ENCODE measurements around the gene NDUFA3. TPM values are rescaled to one million over a fixed set of nuclear protein-coding genes. Genes with fewer than 3 reads are reported as not detected.

The NDUFA3 gene
- polyA plus RNA-seq, 1 donor from 2014 or later = 21.4 TPM

DNA sequence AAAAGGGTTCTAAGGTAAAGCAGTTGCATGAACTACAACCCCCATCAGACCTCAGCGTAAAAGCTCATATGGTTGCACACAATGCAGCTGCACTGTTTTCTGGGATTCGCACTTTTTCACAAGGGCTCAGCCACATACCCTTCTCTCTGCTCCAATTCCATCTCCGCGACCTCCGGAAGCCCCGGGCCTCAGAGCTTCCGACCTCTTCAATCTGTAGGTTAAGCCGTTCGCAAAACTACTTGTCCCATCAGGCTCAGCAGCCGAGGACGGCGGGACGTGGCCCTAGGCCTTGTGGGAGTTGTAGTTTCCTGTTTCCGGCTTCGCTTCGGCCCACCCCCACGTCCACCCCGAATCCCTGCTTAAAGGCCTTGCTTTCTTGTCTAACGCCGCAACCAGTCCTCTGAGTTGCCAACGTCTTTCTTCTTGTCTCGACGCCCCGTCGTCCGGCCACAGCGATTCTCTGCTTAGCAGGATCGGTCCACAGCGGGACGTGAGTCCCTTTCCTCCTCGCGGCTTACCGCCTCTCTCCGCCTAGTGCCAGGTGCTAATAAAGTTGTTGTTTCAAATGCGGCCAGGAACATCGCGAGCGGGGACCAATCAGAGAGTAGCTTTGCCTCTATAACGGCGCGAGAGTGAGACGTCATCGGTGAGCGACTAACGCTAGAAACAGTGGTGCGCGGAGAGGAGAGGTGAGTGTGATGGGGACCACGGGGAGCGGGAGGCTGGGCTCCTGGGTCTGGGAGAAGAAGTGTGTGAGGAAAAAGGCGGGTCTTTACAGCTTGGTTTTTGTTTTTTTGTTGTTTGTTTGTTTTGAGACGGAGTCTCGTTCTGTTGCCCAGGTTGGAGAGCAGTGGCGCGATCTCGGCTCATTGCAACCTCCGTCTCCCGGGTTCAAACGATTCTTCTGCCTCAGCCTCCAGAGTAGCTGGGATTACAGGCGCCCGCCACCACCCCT, 12.7 kb downstream of the NDUFA3 start, which contains the start of the genes PRPF31 and TFPT:
Gene PRPF31 (plus strand): TSS at position 646 of the 955 bp plus-strand sequence. CDS start 2,525 bp downstream, outside the sequence.
Gene TFPT (minus strand): TSS at position 549 of the 955 bp plus-strand sequence. CDS start 388 bp downstream, at position 161.
- Histone ChIP-seq H3K4me2 (ENCODE audit: low read length) (peak within 1 kb of the TSS; percentile 99), H3K36me3 (ENCODE audit: insufficient read depth, low read length) (no peaks in the 10 kb centered on the region), H3K9ac (ENCODE audit: low read length) (peak within 1 kb of the TSS; percentile 91), H3K27ac (ENCODE audit: low read length) (peak within 1 kb of the TSS; percentile 93), H3K79me2 (replicated peaks; ENCODE audit: insufficient read depth, low read length) (peaks cover 16% of the 10 kb centered on the region), H3K9me3 (ENCODE audit: low read length) (no peaks in the 10 kb centered on the region), H3K27me3 (ENCODE audit: insufficient read depth, low read depth, low read length) (no peaks in the 10 kb centered on the region), H2AFZ (ENCODE audit: low read depth, low read length) (peak within 1 kb of the TSS; percentile 46), H4K20me1 (ENCODE audit: insufficient read depth) (no peaks in the 10 kb centered on the region), H3F3A (ENCODE audit: insufficient read depth, low read length, poor library complexity, severe bottlenecking) (no peaks in the 10 kb centered on the region), H3K4me3 (ENCODE audit: low read length) (peak within 1 kb of the TSS; percentile 78), H3K9me2 (ENCODE audit: insufficient read depth, low read length) (no peaks in the 10 kb centered on the region)
- TF ChIP-seq, protein P1, sequence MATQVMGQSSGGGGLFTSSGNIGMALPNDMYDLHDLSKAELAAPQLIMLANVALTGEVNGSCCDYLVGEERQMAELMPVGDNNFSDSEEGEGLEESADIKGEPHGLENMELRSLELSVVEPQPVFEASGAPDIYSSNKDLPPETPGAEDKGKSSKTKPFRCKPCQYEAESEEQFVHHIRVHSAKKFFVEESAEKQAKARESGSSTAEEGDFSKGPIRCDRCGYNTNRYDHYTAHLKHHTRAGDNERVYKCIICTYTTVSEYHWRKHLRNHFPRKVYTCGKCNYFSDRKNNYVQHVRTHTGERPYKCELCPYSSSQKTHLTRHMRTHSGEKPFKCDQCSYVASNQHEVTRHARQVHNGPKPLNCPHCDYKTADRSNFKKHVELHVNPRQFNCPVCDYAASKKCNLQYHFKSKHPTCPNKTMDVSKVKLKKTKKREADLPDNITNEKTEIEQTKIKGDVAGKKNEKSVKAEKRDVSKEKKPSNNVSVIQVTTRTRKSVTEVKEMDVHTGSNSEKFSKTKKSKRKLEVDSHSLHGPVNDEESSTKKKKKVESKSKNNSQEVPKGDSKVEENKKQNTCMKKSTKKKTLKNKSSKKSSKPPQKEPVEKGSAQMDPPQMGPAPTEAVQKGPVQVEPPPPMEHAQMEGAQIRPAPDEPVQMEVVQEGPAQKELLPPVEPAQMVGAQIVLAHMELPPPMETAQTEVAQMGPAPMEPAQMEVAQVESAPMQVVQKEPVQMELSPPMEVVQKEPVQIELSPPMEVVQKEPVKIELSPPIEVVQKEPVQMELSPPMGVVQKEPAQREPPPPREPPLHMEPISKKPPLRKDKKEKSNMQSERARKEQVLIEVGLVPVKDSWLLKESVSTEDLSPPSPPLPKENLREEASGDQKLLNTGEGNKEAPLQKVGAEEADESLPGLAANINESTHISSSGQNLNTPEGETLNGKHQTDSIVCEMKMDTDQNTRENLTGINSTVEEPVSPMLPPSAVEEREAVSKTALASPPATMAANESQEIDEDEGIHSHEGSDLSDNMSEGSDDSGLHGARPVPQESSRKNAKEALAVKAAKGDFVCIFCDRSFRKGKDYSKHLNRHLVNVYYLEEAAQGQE (IDR thresholded peaks at IDR 0.05; ENCODE audit: borderline replicate concordance) = peak; percentile 91
- peak; percentile 43 for TF ChIP-seq CTCF (IDR thresholded peaks at IDR 0.05; ENCODE audit: poor library complexity, severe bottlenecking)
- TF ChIP-seq TAF1 (IDR thresholded peaks at IDR 0.05; ENCODE audit: low read depth) = peak; percentile 92
- peak; percentile 80 for TF ChIP-seq EP300 (conservative IDR thresholded peaks at IDR 0.05; ENCODE audit: poor library complexity, severe bottlenecking)
- TF ChIP-seq MXI1 (conservative IDR thresholded peaks at IDR 0.05; ENCODE audit: poor library complexity, severe bottlenecking) = peak; percentile 96
- peak; percentile 60 for TF ChIP-seq SMC3 (conservative IDR thresholded peaks at IDR 0.05; ENCODE audit: poor library complexity)
- TF ChIP-seq POLR2AphosphoS5 (IDR thresholded peaks at IDR 0.05) = peak; percentile 96
- no peak for TF ChIP-seq EZH2 (IDR thresholded peaks at IDR 0.05; ENCODE audit: borderline replicate concordance, insufficient read depth, low read length, poor library complexity, severe bottlenecking)
- TF ChIP-seq RAD21 (conservative IDR thresholded peaks at IDR 0.05) = peak; percentile 23

GRCh38 chr19:54121259-54121658, 18.6 kb downstream of the NDUFA3 start:
- no peak for TF ChIP-seq EZH2 (IDR thresholded peaks at IDR 0.05; ENCODE audit: borderline replicate concordance, insufficient read depth, low read length, poor library complexity, severe bottlenecking)
- no peak for TF ChIP-seq EP300 (conservative IDR thresholded peaks at IDR 0.05; ENCODE audit: poor library complexity, severe bottlenecking)
- no peak for TF ChIP-seq MXI1 (conservative IDR thresholded peaks at IDR 0.05; ENCODE audit: poor library complexity, severe bottlenecking)
- TF ChIP-seq CTCF (IDR thresholded peaks at IDR 0.05; ENCODE audit: poor library complexity, severe bottlenecking) = no peak
- no peak for TF ChIP-seq TAF1 (IDR thresholded peaks at IDR 0.05; ENCODE audit: low read depth)
- TF ChIP-seq POLR2AphosphoS5 (IDR thresholded peaks at IDR 0.05) = no peak
- no peak for TF ChIP-seq SMC3 (conservative IDR thresholded peaks at IDR 0.05; ENCODE audit: poor library complexity)
- TF ChIP-seq RAD21 (conservative IDR thresholded peaks at IDR 0.05) = no peak
- TF ChIP-seq, protein P1 (IDR thresholded peaks at IDR 0.05; ENCODE audit: borderline replicate concordance) = no peak
- Histone ChIP-seq H3F3A (ENCODE audit: insufficient read depth, low read length, poor library complexity, severe bottlenecking) (no peaks in the 10 kb centered on the region), H3K36me3 (ENCODE audit: insufficient read depth, low read length) (no peaks in the 10 kb centered on the region), H3K27me3 (ENCODE audit: insufficient read depth, low read depth, low read length) (no peaks in the 10 kb centered on the region), H3K9me3 (ENCODE audit: low read length) (no peaks in the 10 kb centered on the region), H3K4me3 (ENCODE audit: low read length) (no peak overlapping the region), H3K4me2 (ENCODE audit: low read length) (no peak overlapping the region), H3K79me2 (replicated peaks; ENCODE audit: insufficient read depth, low read length) (peaks cover 4% of the 10 kb centered on the region), H3K27ac (ENCODE audit: low read length) (no peak overlapping the region), H4K20me1 (ENCODE audit: insufficient read depth) (no peaks in the 10 kb centered on the region), H3K9ac (ENCODE audit: low read length) (no peak overlapping the region), H3K9me2 (ENCODE audit: insufficient read depth, low read length) (no peaks in the 10 kb centered on the region), H2AFZ (ENCODE audit: low read depth, low read length) (no peak overlapping the region)

Measured in neural cell (in vitro differentiated cells).